HG03520 (cell line): ENCODE data around the gene GFPT2.

ENCODE experiments used
- ATAC-seq: cut with Tn5 transposase; IDR thresholded peaks from one replicate; pipeline ENCODE4 v1.9.1; 2021; ENCODE audit warnings: mild to moderate bottlenecking, moderate library complexity; ENCODE audit not compliant: unreplicated experiment

GFPT2 gene

GRCh38 chr5:180352116-180353047, 754 bp downstream of the GFPT2 start:
- no peak for ATAC-seq

GRCh38 chr5:180350711-180351465, 2.2 kb downstream of the GFPT2 start:
- ATAC-seq: no peak

DNA sequence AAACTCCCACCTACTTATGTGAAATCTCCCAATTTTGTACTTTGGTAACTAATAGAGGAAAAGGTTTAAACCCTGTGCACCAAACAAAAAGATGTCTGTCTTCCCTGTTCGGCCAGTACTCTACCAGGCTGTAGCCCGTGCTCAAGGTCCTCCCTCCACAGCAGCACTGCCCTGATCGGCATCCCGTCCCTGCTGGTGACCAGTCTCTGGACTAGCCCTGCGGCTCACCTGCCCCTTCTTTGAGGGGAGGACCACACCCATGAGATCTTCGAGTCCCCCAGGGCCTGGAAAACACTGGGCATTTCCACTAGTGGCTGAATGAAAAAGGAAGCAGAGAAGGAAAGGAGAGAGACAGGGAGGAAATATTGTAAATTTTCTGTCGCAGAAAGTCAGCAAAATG, 2.8 kb downstream of the GFPT2 start:
- ATAC-seq: no peak

DNA sequence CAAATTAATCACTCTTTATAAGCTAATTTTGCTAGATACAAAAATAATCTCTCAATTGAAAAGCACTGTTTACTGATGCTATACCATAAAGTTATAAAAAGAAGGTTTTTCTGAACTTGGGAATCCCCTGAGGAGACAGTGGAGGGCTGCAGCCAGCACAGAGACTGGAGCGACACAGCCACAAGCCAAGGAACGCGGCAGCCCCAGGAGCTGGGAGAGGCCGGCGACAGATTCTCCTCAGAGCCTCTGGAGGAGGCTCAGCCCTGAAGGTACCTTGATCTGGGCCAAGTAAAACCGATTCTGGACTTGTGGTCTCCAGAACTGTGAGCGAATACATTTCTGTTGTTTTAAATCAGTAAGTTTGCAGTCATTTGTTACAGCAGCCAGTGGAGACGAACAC, 3.7 kb downstream of the GFPT2 start:
- no peak for ATAC-seq

GRCh38 chr5:180348336-180348735, 4.8 kb downstream of the GFPT2 start:
- ATAC-seq: no peak

GRCh38 chr5:180347702-180348101, 5.4 kb downstream of the GFPT2 start:
- ATAC-seq: no peak

GRCh38 chr5:180346358-180346757, 6.8 kb downstream of the GFPT2 start:
- no peak for ATAC-seq

GRCh38 chr5:180345781-180346180, 7.4 kb downstream of the GFPT2 start:
- ATAC-seq: no peak

- ATAC-seq: no peak
Measured at GRCh38 chr5:180345186-180345585, 8.0 kb downstream of the GFPT2 start.

DNA sequence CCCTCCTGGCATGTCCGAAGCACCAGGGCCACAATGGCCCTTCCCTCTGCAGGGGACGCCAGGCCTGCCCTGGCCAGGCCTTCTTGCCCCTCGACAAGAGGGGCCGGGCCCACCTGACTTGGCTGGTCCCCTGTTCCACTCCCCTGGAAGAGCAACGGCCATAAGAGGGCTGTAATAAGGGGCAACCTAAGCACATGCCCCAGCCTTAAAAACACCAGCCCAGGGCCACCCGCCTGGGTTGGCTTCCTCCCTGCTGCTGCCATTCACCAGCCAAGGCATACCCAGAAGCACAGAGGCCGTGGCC, 8.5 kb downstream of the GFPT2 start:
- ATAC-seq: no peak

- ATAC-seq: no peak
Measured at GRCh38 chr5:180343831-180344695, 9.1 kb downstream of the GFPT2 start.

DNA sequence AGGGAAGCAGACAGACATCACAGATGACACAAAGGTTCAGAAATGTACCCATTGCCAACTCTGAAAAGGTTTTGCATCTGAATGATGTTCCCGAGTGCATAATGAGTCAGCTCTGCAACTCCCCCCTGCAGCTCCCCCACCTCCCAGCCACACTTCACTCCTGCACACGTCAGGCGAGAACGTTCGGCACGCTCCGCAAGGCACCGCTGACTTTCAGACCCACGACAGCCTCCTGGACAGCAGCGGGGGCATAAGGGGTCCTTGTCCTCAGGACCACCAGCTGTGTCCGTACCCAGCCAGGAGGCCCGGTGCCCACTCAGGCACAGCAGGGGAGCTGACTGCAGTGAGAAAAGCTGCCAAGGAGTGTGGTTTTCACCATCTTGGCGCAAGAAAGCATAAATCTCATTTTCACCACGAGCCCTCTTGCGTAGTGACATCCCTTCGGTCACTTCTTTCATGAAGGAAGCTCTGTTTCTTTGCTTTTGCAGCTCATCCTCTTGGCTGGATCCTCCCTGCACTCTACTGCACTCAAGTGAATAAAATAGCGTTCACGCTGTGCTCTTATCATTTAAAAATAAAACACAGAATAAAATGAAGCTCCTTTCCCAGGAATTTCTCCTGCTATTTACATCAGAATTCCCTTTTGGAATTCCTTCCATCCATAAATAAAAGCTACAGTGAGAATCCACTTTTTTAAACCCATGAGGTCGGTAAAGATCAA, 9.9 kb downstream of the GFPT2 start:
- ATAC-seq: no peak

DNA sequence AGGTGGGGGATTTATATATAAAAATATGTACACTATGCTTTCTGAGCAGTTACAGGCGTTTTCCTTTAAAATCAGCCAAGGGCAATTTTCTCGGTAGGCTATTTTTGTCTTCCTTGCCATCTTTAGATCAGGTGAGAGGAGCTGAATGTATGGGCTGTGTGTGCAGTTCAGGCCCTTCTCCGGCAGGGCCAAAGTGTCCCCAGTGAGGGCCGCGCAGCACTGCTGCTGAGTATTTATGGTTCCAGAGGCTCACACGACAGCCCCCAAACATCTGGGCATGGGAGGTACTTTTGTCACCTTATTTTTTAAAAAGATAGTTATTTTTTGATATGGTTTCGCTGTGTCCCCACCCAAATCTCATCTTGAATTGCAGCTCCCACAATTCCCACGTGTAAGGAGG, 11.5 kb downstream of the GFPT2 start:
- no peak for ATAC-seq

DNA sequence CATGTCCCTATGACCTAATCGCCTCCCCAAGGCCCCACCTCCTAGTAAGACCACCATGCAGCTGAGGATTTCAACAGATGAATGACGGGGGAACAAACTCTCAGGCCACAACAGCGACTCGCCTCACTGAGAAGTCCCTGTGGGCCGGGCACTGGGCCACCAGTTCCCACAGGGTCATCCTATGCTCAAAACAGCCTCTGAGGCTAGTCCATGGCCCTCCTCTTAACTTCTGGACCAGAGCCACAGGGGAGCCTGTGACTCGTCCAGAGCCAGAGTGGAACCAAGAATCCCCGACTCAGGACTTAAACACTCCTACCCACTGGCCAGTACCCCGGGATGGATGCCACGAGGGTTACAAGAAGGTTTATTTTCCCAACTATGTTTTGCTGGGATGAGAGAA, 12.3 kb downstream of the GFPT2 start:
- no peak for ATAC-seq

DNA sequence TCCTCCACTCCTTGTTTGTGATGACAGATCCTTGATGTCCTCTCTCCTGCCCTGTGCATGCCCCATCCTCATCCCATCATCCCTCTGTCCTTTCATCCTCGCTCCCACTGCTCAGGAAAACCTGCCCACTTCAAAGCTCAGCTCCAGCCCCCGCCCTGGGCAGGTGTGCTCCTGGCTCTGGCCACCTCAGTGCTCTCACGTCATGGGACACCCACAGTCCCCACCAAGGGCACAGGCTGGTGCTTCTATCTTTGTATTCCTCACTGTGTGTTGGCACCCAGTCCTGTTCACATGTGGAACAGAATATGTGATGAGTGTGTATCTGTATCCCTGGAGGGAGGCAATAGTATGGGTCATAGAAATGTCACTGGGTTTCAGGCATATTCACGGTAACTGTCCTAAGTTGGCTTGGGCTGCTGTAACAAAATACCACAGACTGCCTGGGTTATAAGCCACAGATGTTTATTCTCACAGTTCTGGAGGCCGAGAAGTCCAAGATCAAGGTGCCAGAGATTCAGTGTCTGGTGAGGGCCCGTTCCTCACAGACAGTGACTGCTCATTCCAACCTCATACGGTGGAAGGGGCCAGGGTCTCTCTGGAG, 13.5 kb downstream of the GFPT2 start:
- no peak for ATAC-seq

GRCh38 chr5:180338001-180338707, 15.0 kb downstream of the GFPT2 start:
- ATAC-seq: no peak

- ATAC-seq: no peak
Measured at GRCh38 chr5:180336234-180337020, 16.7 kb downstream of the GFPT2 start.

DNA sequence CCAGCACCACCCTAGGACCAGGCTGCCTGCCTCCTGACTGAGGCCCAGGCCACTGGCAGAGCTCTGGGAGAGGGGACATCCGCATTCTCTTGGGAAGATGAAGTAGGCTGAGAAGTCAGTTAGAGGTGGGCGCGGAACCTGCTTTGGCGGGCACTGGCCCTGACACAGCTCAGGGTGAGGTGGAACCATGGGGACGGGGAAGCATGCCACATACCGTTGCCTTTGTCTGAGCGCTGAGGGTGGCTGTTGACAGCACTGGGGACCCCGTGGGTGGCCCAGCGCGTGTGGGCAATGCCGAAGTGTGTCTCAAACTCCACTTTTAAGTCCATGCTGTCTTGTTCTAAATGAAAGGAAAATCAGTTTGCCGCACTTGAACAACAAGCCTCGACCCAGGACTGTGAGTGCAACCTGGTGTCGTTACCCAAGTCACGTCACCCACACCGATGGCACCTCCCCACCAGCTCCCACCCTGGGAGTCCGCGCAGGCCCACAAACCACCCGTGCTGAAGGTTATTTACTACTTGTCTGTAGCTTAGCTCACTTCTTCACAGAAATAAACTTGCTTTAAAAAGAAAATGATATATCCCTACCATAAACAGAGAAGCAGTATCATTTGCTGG, 17.4 kb downstream of the GFPT2 start:
- no peak for ATAC-seq
